ENCODE measurements around the gene CCDC68. TPM values are rescaled to one million over a fixed set of nuclear protein-coding genes. Genes with fewer than 3 reads are reported as not detected.
"Not testable (repeated sequence)": the region's sequence is repeated elsewhere in the genome, so short reads cannot be mapped to it uniquely, and the experiment has no call there.

CCDC68 gene
- total RNA-seq, 2 experiments from 2014 or later, result 0.29 TPM; not detected in 1

GRCh38 chr18:54875063-54875462 lies 84.2 kb downstream of the CCDC68 start:
- peaks cover 8% of the 10 kb centered on the region for H3K4me1 Mint-ChIP-seq
- CTCF ChIA-PET, result interaction anchor here (0.6 kb wide), 1 partner anchor 61 kb away, joined by 3 read pairs; no protein-coding TSS in a partner anchor
- H3K4me3 Mint-ChIP-seq, result no peak overlapping the region
- H3K27me3 Mint-ChIP-seq, result no peaks in the 10 kb centered on the region
- DNase-seq, result no peak
- POLR2A ChIA-PET, result no interaction called here
- no peak overlapping the region for H3K27ac Mint-ChIP-seq
- no peaks in the 10 kb centered on the region for H3K9me3 Mint-ChIP-seq
- no peaks in the 10 kb centered on the region for H3K36me3 Mint-ChIP-seq (ENCODE audit: low read depth)

DNA sequence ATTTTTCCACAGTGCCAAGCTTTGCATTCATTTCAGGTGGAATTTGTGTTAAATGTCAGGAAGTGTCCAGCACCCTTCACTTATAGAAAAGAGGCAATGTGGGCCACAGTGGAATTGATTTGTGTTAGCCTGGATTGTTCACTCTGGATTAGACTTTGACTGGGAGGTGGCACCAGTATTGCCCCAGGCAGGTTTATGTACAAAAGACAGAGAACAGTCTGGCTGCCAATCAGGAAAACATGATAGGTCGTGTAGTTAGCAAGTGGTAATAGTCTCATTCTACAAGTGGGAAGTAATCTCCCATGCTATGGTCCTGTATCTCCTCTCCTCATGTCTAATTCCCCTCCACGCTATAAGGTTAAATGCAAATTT lies 85.4 kb downstream of the CCDC68 start:
- no peaks in the 10 kb centered on the region for H3K9me3 Mint-ChIP-seq
- no peak for DNase-seq
- no peaks in the 10 kb centered on the region for H3K27me3 Mint-ChIP-seq
- CTCF ChIA-PET, result interaction anchor here (0.9 to 1.0 kb wide), 2 partner anchors 110 to 202 kb away, joined by 3 read pairs; no protein-coding TSS in a partner anchor
- H3K27ac Mint-ChIP-seq, result no peak overlapping the region
- POLR2A ChIA-PET, result no interaction called here
- H3K4me1 Mint-ChIP-seq, result peaks cover 8% of the 10 kb centered on the region
- H3K36me3 Mint-ChIP-seq (ENCODE audit: low read depth), result no peaks in the 10 kb centered on the region
- H3K4me3 Mint-ChIP-seq, result no peak overlapping the region

- ChIA-PET POLR2A (no interaction called here), CTCF (interaction anchor here (0.6 to 1.7 kb wide), 2 partner anchors 26 to 184 kb away, joined by 3 to 4 read pairs; no protein-coding TSS in a partner anchor)
- DNase-seq, result no peak
- H3K27ac Mint-ChIP-seq, result no peak overlapping the region
- H3K4me3 Mint-ChIP-seq, result no peak overlapping the region
- no peaks in the 10 kb centered on the region for H3K36me3 Mint-ChIP-seq (ENCODE audit: low read depth)
- peaks cover 8% of the 10 kb centered on the region for H3K4me1 Mint-ChIP-seq
- H3K9me3 Mint-ChIP-seq, result no peaks in the 10 kb centered on the region
- no peaks in the 10 kb centered on the region for H3K27me3 Mint-ChIP-seq
These were observed 86.6 kb downstream of the CCDC68 start for GRCh38 chr18:54872681-54873080.

GRCh38 chr18:54871231-54871630 lies 88.0 kb downstream of the CCDC68 start:
- no peak overlapping the region for H3K4me3 Mint-ChIP-seq
- DNase-seq, result no peak
- peaks cover 2% of the 10 kb centered on the region for H3K9me3 Mint-ChIP-seq
- no peaks in the 10 kb centered on the region for H3K36me3 Mint-ChIP-seq (ENCODE audit: low read depth)
- H3K4me1 Mint-ChIP-seq, result peaks cover 8% of the 10 kb centered on the region
- H3K27me3 Mint-ChIP-seq, result no peaks in the 10 kb centered on the region
- ChIA-PET CTCF (interaction anchor here (1.1 kb wide), 1 partner anchor 48 kb away, joined by 3 read pairs; no protein-coding TSS in a partner anchor), POLR2A (no interaction called here)
- H3K27ac Mint-ChIP-seq, result no peak overlapping the region

DNA sequence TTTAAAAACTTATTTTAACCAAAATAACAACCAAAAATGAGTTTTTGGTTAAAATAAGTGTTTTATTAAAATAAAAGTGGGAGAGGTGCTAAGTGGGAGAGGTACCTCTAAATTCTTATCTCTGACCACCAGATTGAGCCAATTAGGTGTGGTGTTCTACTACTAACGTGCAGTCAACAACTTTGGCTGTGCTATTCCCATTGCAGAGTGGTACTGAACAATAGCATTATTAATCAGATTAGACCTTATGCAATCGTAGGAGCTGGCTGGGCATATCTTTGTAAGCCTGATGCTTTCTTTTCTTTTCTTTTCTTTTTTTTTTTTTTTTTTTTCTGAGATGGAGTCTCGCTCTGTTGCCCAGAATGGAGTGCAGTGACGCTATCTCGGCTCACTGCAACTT lies 92.1 kb downstream of the CCDC68 start:
- Mint-ChIP-seq H3K27ac (no peak overlapping the region), H3K27me3 (no peaks in the 10 kb centered on the region), H3K9me3 (peaks cover 2% of the 10 kb centered on the region), H3K36me3 (ENCODE audit: low read depth) (no peaks in the 10 kb centered on the region), H3K4me1 (no peaks in the 10 kb centered on the region), H3K4me3 (no peak overlapping the region)
- no peak for DNase-seq
- ChIA-PET CTCF (interaction anchor here (0.8 kb wide), 1 partner anchor 13 kb away, joined by 4 read pairs; no protein-coding TSS in a partner anchor), POLR2A (no interaction called here)

DNA sequence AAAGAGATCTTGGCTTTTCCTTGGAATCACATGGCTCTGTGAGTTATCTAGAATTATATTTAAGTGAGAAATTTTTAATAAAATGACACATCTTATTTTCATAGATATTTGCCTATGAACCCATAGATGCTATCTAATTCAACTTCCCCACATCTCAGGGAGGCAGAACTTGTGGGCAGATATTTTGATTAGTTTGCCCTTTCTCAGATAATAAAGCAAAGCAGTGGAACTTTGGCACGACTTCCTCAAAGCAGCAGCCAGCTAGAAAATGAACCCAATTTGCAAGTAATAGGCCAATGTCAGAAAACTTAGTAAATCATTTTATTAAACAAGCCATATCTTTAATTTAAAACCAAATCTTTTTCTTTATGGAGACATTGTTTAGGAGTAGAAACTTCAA lies 98.3 kb downstream of the CCDC68 start:
- H3K27me3 Mint-ChIP-seq, result peaks cover 3% of the 10 kb centered on the region
- ChIA-PET POLR2A (no interaction called here), CTCF (no interaction called here)

DNA sequence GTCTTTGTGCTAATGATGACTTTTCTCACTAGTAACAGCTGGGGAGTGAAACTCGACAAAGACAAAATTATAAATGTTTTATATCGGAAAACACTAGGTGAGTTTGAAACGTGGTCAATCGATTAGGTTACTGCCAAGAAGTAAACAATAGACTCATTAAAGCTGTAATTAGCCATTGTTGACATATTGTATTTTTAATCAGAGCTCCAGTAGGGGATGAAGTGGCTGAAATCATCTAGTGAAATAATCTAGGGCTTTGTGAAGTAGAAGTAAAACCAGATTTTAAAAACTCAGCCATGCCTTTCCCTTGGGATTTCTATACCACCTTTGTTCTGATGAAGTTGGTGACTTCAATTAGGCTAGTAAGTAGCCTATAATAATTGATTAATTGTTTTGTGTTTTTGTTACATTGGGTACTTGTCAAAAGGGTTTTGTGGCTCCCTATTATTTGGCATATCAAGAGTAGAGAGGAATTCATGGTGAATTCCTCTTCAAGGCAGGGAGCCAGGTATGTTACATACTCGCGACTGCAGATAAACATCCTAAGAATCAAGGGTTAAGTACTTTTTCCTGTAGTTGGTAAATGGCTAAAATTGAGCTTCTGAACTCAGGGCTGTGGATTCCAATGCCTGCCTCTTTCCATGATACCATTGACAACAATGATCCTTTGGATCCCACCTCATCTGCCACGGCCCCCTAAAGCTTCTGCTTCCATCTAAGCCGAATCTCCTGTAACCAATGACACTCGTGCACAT lies 99.4 kb downstream of the CCDC68 start:
- ChIA-PET CTCF (no interaction called here), POLR2A (no interaction called here)
- Mint-ChIP-seq H3K27ac (no peak overlapping the region), H3K9me3 (no peaks in the 10 kb centered on the region), H3K4me1 (no peaks in the 10 kb centered on the region), H3K4me3 (no peak overlapping the region), H3K36me3 (ENCODE audit: low read depth) (no peaks in the 10 kb centered on the region), H3K27me3 (peaks cover 3% of the 10 kb centered on the region)
- DNase-seq, result no peak

More for the DNA sequence above, 98.3 kb downstream of the CCDC68 start:
- H3K4me1 Mint-ChIP-seq, result no peaks in the 10 kb centered on the region
- no peak for DNase-seq
- H3K9me3 Mint-ChIP-seq, result no peaks in the 10 kb centered on the region
- H3K4me3 Mint-ChIP-seq, result no peak overlapping the region
- H3K27ac Mint-ChIP-seq, result no peak overlapping the region
- no peaks in the 10 kb centered on the region for H3K36me3 Mint-ChIP-seq (ENCODE audit: low read depth)

GRCh38 chr18:54857499-54857898 lies 101.8 kb downstream of the CCDC68 start:
- no peaks in the 10 kb centered on the region for H3K36me3 Mint-ChIP-seq (ENCODE audit: low read depth)
- no peak for DNase-seq
- H3K9me3 Mint-ChIP-seq, result no peaks in the 10 kb centered on the region
- H3K4me1 Mint-ChIP-seq, result peaks cover 13% of the 10 kb centered on the region
- H3K27ac Mint-ChIP-seq, result no peak overlapping the region
- ChIA-PET CTCF (no interaction called here), POLR2A (no interaction called here)
- peaks cover 5% of the 10 kb centered on the region for H3K27me3 Mint-ChIP-seq
- no peak overlapping the region for H3K4me3 Mint-ChIP-seq

GRCh38 chr18:54856105-54856646 lies 103.1 kb downstream of the CCDC68 start:
- ChIA-PET POLR2A (no interaction called here), CTCF (no interaction called here)
- H3K36me3 Mint-ChIP-seq (ENCODE audit: low read depth), result no peaks in the 10 kb centered on the region
- no peak for DNase-seq
- no peaks in the 10 kb centered on the region for H3K9me3 Mint-ChIP-seq
- peaks cover 5% of the 10 kb centered on the region for H3K27me3 Mint-ChIP-seq
- H3K27ac Mint-ChIP-seq, result no peak overlapping the region
- no peak overlapping the region for H3K4me3 Mint-ChIP-seq
- peaks cover 20% of the 10 kb centered on the region for H3K4me1 Mint-ChIP-seq

GRCh38 chr18:54855050-54855449 lies 104.2 kb downstream of the CCDC68 start:
- H3K27ac Mint-ChIP-seq; POLR2A ChIA-PET; H3K36me3 Mint-ChIP-seq (ENCODE audit: low read depth); H3K4me3 Mint-ChIP-seq; DNase-seq; H3K9me3 Mint-ChIP-seq; H3K27me3 Mint-ChIP-seq: not testable (repeated sequence)
- peaks cover 20% of the 10 kb centered on the region for H3K4me1 Mint-ChIP-seq
- CTCF ChIA-PET, result interaction anchor here (1.1 to 1.7 kb wide), 2 partner anchors 12 to 76 kb away, joined by 3 to 4 read pairs; no protein-coding TSS in a partner anchor

GRCh38 chr18:54852780-54853675 lies 106.2 kb downstream of the CCDC68 start:
- Mint-ChIP-seq H3K9me3 (no peaks in the 10 kb centered on the region), H3K36me3 (ENCODE audit: low read depth) (no peaks in the 10 kb centered on the region), H3K4me1 (peaks cover 20% of the 10 kb centered on the region), H3K27me3 (peaks cover 2% of the 10 kb centered on the region), H3K27ac (peak overlapping the region; percentile 34), H3K4me3 (peak overlapping the region; percentile 0)
- ChIA-PET CTCF (no interaction called here), POLR2A (no interaction called here)
- DNase-seq, result peak; percentile 21

Data from activated CD4-positive, alpha-beta T cell treated with anti-CD3 and anti-CD28 coated beads, Interleukin-2, amount 10 ng/mL, durations not matched to agents 7 days and 5 days (primary cell).